IPS-18a (cell line): Measurements from ENCODE around the gene ACTL6A.
"Not testable (repeated sequence)": the region's sequence is repeated elsewhere in the genome, so short reads cannot be mapped to it uniquely, and the experiment has no call there.

Source experiments
- H3K27ac ChIP-seq: one replicate; pipeline ENCODE4 v1.5.1; 2013; ENCODE audit warnings: low read length
- H3K27me3 ChIP-seq: one replicate; pipeline ENCODE4 v1.6.1; 2013; ENCODE audit warnings: mild to moderate bottlenecking, low read length; ENCODE audit not compliant: control insufficient read depth, insufficient read depth
- H3K36me3 ChIP-seq: one replicate; pipeline ENCODE4 v1.6.1; 2013; ENCODE audit warnings: low read depth, low read length; ENCODE audit not compliant: control insufficient read depth
- H3K4me1 ChIP-seq: one replicate; pipeline ENCODE4 v1.6.1; 2013; ENCODE audit warnings: low read depth, low read length; ENCODE audit not compliant: control insufficient read depth
- H3K4me3 ChIP-seq: one replicate; pipeline ENCODE4 v1.5.1; 2013; ENCODE audit warnings: low read length
- H3K9ac ChIP-seq: one replicate; pipeline ENCODE4 v1.6.1; 2013; ENCODE audit warnings: mild to moderate bottlenecking, low read length, moderate library complexity
- H3K9me3 ChIP-seq: one replicate; pipeline ENCODE4 v1.6.1; 2013; ENCODE audit warnings: low read depth, low read length; ENCODE audit not compliant: control insufficient read depth

Gene ACTL6A

DNA sequence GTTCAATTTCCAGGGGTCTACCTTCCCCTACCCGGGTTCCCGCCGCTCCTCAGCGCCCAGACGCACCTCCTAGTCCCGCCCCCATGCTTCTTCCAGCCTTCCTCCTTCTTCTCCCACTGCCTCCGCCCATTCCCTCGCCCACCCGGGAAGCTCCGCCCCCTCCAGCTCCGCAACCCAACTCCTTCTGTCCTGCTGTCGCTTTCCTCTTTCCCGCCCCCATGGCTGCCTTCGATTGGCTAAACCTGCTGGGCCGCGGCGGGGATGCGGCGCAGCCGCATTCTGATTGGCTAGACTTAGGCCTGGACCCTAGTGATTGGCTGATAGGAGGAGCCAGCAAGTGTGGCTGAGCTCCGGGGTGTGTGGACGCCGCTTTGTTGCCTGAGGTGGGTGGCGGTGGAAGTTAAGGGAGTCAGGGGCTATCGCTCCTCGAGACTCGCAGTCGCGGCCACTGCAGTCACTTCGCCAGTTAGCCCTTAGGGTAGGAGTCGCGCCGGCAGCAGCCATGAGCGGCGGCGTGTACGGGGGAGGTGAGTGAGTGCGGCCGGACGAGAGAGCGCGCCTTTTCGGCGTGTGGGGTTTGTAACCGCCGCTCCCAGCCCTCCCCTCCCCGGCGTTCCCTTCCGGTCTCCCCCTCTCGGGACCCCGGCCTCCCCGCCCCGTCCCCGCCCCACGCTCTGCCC lies at the start of gene ACTL6A:
TSS of gene ACTL6A (plus strand) at position 336 of the 680 bp plus-strand sequence. CDS start at position 503, 167 bp downstream.
- Histone ChIP-seq H3K9me3 (no peaks in the 10 kb centered on the region), H3K27ac (no peak within 1 kb of the TSS), H3K36me3 (no peaks in the 10 kb centered on the region), H3K4me1 (peaks cover 5% of the 10 kb centered on the region), H3K4me3 (peak within 1 kb of the TSS; percentile 94), H3K9ac (peak within 1 kb of the TSS; percentile 92), H3K27me3 (no peaks in the 10 kb centered on the region)

DNA sequence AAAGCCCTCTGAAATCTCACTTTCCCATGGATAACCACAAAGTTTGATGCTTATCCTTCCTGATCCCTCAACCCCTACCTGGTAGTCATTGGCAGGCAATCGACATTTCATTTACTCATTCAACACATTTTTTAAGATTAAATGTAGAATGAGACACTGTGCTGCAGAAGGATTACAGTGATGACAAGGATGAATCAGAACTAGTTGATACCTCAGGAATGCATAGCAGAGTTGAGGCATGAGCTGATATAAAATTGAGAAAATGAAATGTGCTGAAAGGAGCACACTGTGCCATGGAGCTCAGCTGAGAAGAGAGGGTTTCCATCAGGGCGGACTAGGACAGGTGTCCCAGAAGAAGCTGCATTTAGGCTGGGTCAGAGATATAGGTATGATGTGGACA lies 48.9 kb upstream of the ACTL6A start:
- H3K4me1 ChIP-seq: no peaks in the 10 kb centered on the region
- H3K4me3 ChIP-seq: no peak overlapping the region
- no peaks in the 10 kb centered on the region for H3K9me3 ChIP-seq
- no peaks in the 10 kb centered on the region for H3K36me3 ChIP-seq
- H3K9ac ChIP-seq: no peak overlapping the region
- no peaks in the 10 kb centered on the region for H3K27me3 ChIP-seq
- H3K27ac ChIP-seq: no peak overlapping the region

DNA sequence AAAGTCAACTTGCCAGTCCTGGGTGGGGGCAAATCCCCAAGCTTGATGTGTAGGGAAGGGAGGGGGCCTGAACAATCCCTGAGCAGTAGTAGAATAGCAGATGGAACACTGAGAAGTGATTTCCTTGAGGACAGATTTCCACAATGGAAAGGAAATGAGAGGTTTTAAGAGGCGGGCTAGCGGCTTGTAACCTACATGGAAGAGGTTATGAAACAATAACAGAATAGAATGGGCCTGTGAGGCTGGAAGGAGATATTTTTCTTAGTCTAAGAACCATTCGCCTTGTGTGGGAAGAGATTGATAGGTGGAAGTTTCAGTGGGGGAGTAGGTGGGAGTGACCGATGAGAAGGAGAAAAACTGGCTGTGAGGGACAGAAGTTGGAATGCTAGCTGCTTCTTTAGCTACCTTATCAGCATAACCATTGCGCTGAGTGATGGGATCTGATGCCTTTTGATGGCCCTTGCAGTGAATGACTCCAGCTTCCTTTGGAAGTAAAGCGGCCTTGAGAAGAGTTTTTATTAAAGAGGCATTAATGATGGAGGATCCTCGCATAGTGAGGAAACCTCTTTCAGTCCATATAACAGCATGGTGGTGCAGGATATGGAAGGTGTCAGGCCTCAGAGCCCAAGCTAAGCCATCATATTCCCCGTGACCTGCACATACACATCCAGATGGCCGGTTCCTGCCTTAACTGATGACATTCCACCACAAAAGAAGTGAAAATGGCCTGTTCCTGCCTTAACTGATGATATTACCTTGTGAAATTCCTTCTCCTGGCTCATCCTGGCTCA lies 46.1 kb upstream of the ACTL6A start:
- H3K4me3 ChIP-seq, H3K9me3 ChIP-seq, H3K4me1 ChIP-seq, H3K36me3 ChIP-seq, H3K27ac ChIP-seq, H3K9ac ChIP-seq, H3K27me3 ChIP-seq: not testable (repeated sequence)

DNA sequence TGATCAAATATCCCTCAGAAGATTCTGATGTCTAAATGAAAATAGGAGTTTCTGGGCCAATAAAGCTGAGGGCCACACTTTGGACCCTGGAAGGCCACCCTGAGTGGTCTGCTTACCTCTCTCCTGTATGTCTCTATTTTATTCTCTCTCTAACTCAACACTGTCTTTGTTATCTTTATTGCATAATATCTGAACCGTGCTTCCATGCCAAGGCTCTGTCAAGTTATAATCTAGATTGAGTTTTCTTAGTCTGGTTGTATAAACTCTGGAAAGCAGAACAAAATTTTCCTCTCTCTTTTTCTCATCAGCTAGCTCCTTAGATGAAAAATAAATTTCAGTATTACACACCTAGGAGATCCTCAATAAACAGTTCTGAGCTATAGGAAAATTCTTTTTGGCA lies 36.2 kb upstream of the ACTL6A start:
- H3K27ac ChIP-seq: peak overlapping the region; percentile 41
- peak overlapping the region; percentile 37 for H3K9ac ChIP-seq
- H3K4me3 ChIP-seq: peak overlapping the region; percentile 28
- no peaks in the 10 kb centered on the region for H3K27me3 ChIP-seq
- H3K4me1 ChIP-seq: peaks cover 26% of the 10 kb centered on the region
- no peaks in the 10 kb centered on the region for H3K9me3 ChIP-seq
- no peaks in the 10 kb centered on the region for H3K36me3 ChIP-seq

DNA sequence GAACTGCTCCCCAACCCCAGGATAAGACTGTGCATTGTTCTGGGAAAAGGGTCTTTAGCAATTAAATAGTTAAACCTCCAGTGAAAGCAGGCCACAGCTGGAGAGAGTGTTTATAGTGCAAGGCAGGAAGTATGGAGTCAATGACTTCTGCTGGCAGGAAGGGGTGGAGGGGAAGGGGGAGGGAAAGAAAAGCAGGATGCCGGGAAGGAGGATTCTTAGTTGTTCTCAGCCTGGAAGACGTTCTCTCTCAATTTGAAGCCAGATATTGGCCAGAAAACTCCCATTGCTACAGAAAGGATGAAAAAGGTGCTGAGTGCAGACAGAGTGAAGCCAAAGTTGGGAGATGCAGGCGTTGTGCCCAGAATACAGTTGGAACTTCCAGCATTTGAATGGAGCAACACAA lies 35.7 kb upstream of the ACTL6A start:
- Histone ChIP-seq H3K36me3 (no peaks in the 10 kb centered on the region), H3K9ac (no peak overlapping the region), H3K27ac (peak overlapping the region; percentile 49), H3K27me3 (no peaks in the 10 kb centered on the region), H3K4me3 (peak overlapping the region; percentile 38), H3K4me1 (peaks cover 26% of the 10 kb centered on the region), H3K9me3 (no peaks in the 10 kb centered on the region)

DNA sequence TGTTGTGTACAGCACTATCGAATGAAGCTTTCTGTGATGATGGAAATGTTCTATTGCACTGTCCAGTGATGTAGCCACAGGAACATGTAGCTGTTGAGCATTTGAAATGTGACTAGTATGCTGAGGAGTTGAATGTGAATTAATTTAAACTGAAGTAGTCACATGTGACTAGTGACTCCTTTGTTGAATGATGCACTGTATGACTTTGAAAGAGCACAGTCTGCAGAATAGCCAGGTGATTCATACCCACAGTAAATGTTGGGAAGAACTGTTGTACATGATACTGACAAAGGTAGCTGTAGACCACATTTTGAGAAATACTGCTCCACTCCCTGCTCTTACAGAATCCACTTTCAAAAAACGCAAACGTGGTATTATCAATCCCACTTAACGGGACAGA lies 34.0 kb upstream of the ACTL6A start:
- Histone ChIP-seq H3K9me3 (no peaks in the 10 kb centered on the region), H3K4me3 (no peak overlapping the region), H3K27ac (no peak overlapping the region), H3K9ac (no peak overlapping the region), H3K4me1 (peaks cover 26% of the 10 kb centered on the region), H3K36me3 (no peaks in the 10 kb centered on the region), H3K27me3 (no peaks in the 10 kb centered on the region)

DNA sequence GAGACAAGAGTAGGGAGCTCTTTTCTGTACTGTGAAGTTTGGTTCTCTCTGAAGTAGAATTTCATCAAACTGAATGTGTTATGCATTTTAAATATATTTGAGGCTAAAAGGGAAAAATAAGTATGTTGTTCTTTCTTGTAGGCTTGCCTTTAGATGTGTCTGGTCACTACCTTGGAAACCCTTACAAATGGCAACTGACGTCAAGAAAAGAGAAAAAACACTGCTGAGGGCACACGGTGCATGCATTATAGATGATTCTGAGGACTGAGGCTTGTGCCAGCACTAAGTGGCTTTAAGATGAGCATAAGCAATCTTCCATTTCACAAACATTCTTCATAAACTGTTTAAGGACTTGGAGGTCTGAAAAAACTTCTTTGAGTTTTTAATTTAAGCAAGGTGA lies 31.1 kb upstream of the ACTL6A start:
- Histone ChIP-seq H3K36me3 (no peaks in the 10 kb centered on the region), H3K4me1 (peaks cover 16% of the 10 kb centered on the region), H3K4me3 (no peak overlapping the region), H3K27me3 (no peaks in the 10 kb centered on the region), H3K9ac (no peak overlapping the region), H3K27ac (no peak overlapping the region), H3K9me3 (no peaks in the 10 kb centered on the region)

DNA sequence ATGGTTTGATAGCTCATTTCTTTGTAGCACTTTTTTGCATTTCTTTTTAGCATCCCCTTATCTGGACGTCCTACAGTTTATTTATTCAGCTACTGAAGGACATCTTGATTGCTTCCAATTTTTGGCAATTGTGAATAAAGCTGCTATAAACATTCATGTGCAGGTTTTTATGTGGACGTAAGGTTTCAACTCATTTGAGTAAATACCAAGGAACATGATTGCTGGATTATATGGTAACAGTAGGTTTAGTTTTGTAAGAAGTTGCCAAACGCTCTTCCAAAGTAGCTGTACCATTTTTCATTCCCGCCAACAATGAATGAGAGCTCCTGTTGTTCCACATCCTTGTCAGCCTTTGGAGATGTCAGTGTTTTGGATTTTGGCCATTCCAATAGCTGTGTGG lies 29.5 kb upstream of the ACTL6A start:
- no peak overlapping the region for H3K27ac ChIP-seq
- H3K9ac ChIP-seq: no peak overlapping the region
- no peak overlapping the region for H3K4me3 ChIP-seq
- no peaks in the 10 kb centered on the region for H3K9me3 ChIP-seq
- no peaks in the 10 kb centered on the region for H3K36me3 ChIP-seq
- no peaks in the 10 kb centered on the region for H3K27me3 ChIP-seq
- peaks cover 4% of the 10 kb centered on the region for H3K4me1 ChIP-seq

DNA sequence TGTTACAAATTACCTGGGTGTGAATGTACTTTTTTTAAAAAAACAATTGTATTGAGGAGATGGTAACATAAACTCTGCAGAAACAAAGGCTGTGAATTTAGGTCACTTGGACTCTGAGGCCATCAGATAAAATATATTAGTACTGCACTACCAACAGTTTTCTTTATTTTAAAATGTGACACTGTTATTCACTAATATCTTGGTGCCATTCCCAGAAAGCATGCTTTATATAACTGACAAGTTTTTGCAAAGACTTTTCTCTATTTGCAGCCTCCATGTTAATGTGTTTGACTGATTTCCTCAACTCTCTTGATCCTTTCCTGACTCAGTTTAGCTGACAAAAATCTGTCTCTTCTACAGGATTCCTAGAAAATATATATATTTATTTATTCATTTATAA lies 26.5 kb upstream of the ACTL6A start:
- Histone ChIP-seq H3K27me3 (no peaks in the 10 kb centered on the region), H3K4me3 (no peak overlapping the region), H3K36me3 (no peaks in the 10 kb centered on the region), H3K4me1 (no peaks in the 10 kb centered on the region), H3K27ac (no peak overlapping the region), H3K9ac (no peak overlapping the region), H3K9me3 (no peaks in the 10 kb centered on the region)

DNA sequence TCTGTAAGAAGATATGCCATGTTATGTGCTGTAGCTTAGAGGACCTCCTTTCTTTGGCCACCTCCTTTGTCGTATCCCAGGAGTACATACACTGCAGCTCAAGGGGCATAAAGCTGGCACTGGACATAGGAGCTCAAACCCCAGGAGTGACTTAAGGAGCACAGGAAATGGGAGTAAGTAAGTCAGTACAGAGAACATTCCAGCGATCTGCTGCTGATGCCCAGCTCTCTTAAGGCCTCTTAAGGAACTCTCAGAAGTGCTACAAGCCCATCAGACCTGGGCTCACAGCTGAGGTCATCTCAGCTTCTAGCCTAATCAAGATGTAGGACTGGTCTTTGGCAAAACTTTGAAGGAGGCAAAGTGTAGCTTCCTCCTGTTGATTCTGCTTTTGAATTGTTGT lies 21.6 kb upstream of the ACTL6A start:
- Histone ChIP-seq H3K9me3 (no peaks in the 10 kb centered on the region), H3K27me3 (no peaks in the 10 kb centered on the region), H3K4me1 (no peaks in the 10 kb centered on the region), H3K36me3 (no peaks in the 10 kb centered on the region), H3K27ac (no peak overlapping the region), H3K4me3 (no peak overlapping the region), H3K9ac (no peak overlapping the region)

DNA sequence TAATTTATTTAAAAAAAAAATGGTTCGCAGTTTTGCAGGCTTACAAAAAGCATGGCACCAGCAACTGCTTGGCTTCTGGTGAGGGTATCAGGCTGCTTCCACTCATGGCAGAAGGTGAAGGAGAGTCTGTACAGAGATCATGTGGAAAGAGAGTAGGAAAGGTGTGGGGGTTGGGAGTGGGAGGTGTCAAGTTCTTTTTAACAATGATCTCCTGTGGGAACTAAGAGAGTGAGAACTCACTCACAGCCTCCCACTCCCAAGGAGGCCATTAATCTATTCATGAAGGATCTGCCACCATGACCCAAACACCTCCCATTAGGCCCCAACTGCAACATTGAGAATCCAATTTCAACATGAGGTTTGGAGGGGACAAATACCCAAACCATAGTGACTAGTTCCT lies 21.1 kb upstream of the ACTL6A start:
- H3K36me3 ChIP-seq: no peaks in the 10 kb centered on the region
- H3K4me3 ChIP-seq: no peak overlapping the region
- H3K9me3 ChIP-seq: no peaks in the 10 kb centered on the region
- no peak overlapping the region for H3K9ac ChIP-seq
- no peak overlapping the region for H3K27ac ChIP-seq
- no peaks in the 10 kb centered on the region for H3K27me3 ChIP-seq
- no peaks in the 10 kb centered on the region for H3K4me1 ChIP-seq

DNA sequence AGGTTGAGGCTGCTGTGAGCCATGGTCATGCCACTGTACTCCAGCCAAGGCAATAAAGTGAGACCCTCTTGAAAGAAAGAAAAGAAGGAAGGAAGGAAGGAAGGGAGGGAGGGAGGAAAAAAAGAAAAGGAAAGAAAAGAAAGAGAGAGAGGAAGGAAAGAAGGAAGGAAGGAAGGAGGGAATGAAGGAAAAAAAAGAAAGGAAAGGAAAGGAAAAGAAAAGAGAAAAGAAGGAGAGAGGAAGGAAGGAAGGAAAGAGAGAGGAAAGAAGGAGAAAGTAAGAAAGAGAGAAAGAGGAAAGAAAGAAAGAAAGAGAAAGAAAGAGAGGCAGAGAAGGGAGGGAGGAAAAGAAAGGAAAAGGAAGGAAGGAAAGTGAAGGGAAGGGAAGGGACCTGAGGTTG lies 20.4 kb upstream of the ACTL6A start:
- H3K9me3 ChIP-seq: no peaks in the 10 kb centered on the region
- H3K36me3 ChIP-seq: no peaks in the 10 kb centered on the region
- H3K4me1 ChIP-seq: peaks cover 5% of the 10 kb centered on the region
- H3K27me3 ChIP-seq: no peaks in the 10 kb centered on the region
- H3K9ac ChIP-seq: no peak overlapping the region
- no peak overlapping the region for H3K27ac ChIP-seq
- no peak overlapping the region for H3K4me3 ChIP-seq
